ENCODE results near the gene FAM161A.
"Not testable (repeated sequence)": the region's sequence is repeated elsewhere in the genome, so short reads cannot be mapped to it uniquely, and the experiment has no call there.

FAM161A gene

DNA sequence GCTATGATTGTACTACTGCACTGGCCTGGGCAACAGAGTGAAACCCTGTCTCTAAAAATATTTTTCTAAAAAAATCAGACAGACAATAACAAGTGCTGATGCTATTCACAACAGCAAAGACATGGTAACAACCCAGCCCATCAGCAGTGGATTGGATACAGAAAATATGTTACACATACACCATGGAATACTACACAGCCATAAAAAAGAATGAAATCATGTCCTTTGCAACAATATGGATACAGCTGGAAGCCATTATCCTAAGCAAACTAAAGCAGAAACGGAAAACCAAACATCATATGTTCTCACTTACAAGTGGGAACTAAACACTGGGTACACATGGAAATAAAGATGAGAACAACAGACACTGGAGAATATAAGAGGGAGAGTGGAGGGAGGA is 19.9 kb downstream of the FAM161A start:
- no peak for DNase-seq

- DNase-seq = no peak
Observed at GRCh38 chr2:61832183-61832841, 21.5 kb downstream of the FAM161A start.

- no peak for DNase-seq
Observed at GRCh38 chr2:61822255-61822654, 31.6 kb downstream of the FAM161A start.

GRCh38 chr2:61816480-61817355 is 37.1 kb downstream of the FAM161A start:
- no peak for DNase-seq

- DNase-seq = no peak
Observed at GRCh38 chr2:61814539-61815160, 39.2 kb downstream of the FAM161A start.

DNA sequence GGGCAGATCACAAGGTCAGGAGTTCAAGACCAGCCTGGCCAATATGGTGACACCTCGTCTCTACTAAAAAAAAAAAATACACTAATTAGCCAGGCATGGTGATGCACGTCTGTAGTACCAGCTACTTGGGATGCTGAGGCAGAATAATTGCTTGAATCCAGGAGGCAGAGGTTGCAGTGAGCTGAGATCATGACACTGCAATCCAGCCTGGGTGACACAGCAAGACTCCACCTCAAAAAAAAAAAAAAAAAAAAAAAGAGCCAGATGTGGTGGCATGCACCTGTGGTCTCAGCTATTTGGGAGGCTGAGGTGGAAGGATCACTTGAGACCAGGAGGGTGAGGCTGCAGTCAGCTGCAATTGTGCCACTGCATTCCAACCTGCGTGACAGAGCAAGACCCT is 40.5 kb downstream of the FAM161A start:
- DNase-seq = not testable (repeated sequence)

- DNase-seq = no peak
Observed at GRCh38 chr2:61811821-61812220, 42.0 kb downstream of the FAM161A start.

- not testable (repeated sequence) for DNase-seq
Observed at GRCh38 chr2:61810203-61810602, 43.7 kb downstream of the FAM161A start.

- not testable (repeated sequence) for DNase-seq
Observed at GRCh38 chr2:61808693-61809092, 45.2 kb downstream of the FAM161A start.

GRCh38 chr2:61807036-61807757 is 46.7 kb downstream of the FAM161A start:
- no peak for DNase-seq

DNA sequence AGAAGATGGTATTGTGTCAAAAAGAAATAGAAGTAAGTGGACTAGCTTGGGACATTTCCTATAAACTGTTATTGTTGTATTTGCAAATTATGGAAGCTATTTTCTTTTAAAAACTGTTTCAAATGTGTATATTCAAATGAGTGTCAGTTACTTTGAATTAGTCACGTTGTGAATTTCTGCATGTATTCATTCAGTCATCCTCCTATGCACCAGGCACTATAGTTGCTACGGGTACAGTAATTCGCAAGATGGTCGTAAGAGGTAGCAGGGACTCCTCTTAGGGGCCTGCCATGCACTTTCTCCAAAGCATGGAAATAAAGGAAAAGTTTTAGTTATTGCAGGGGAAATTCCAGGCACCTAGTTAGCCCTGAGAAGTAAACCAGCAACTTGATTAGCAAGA is 51.3 kb downstream of the FAM161A start:
- no peak for DNase-seq

DNA sequence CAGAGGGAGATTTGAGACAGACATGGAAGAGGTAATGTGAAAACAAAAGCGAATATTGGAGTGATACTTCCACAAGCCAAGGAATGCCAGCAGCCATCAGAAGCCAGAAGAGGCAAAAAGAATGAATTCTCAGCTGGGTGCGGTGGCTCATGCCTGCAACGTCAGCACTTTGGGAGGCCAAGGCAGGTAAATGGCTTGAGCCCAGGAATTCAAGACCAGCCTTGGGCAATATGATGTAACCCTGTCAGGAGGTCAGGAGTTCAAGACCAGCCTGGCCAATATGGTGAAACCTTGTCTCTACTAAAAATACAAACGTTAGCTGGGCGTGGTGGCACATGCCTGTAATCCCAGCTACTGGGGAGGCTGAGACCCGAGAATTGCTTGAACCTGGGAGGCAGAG is 54.8 kb downstream of the FAM161A start:
- DNase-seq = no peak

DNA sequence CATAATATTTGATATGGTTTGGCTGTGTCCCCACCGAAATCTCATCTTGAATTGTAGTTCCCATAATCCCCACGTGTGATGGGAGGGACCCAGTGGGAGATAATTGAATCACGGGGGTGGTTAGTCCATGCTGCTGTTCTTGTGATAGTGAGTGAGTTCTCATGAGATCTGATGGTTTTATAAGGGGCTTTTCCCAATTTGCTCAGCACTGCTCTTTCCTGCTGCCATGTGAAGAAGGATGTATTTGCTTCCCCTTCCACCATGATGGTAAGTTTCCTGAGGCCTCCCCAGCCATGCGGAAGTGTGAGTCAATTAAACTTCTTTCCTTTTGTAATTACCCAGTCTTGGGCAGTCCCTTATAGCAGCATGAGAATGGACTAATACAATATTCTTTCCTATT is 56.4 kb downstream of the FAM161A start:
- DNase-seq = not testable (repeated sequence)

DNA sequence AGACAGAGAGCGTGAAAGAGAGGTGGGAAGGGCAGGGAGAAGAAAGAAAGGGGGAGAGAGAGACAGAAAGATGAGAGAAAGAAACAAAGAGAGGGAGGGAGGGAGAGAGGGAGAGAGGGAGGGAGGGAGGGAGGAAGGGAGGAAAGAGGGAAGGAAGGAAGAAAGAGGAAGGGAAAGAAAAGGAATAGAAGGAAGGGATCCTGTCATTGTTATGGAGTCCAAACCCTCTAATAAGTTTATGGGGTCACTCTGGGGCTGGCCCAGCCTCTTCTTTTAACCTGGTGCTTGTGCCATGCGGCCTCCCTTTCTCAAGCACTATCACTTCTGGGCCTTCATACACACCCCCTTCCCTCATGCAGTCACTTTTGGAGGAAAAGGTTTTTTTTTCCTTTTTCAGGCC is 58.5 kb downstream of the FAM161A start:
- DNase-seq = no peak

- DNase-seq = peak; percentile 72
Observed at GRCh38 chr2:61793389-61793836, 60.4 kb downstream of the FAM161A start.

- no peak for DNase-seq
Observed at GRCh38 chr2:61792355-61792890, 61.4 kb downstream of the FAM161A start.

- DNase-seq = no peak
Observed at GRCh38 chr2:61789807-61790602, 63.9 kb downstream of the FAM161A start.

GRCh38 chr2:61787941-61788563 is 65.8 kb downstream of the FAM161A start:
- DNase-seq = no peak

DNA sequence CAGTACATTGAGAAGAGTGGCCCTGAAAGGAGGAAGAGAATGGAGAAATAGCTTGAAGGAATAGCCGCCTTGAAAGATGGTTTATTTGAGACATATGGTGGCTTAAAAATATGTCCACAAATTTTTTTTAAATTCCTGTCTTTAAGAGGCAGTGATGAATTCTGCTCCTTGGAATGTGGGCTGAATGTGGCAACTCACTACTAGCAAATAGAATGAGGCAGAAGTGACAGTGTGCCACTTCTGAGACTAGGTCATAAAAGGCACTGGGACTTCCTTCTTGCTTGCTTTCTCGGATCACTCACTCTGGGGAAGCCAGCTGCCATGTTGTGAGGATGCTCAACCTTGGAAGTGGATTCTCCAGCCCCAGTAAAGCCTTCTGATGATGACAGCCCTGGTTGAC is 67.0 kb downstream of the FAM161A start:
- no peak for DNase-seq

GRCh38 chr2:61785583-61785982 is 68.3 kb downstream of the FAM161A start:
- DNase-seq = no peak

DNA sequence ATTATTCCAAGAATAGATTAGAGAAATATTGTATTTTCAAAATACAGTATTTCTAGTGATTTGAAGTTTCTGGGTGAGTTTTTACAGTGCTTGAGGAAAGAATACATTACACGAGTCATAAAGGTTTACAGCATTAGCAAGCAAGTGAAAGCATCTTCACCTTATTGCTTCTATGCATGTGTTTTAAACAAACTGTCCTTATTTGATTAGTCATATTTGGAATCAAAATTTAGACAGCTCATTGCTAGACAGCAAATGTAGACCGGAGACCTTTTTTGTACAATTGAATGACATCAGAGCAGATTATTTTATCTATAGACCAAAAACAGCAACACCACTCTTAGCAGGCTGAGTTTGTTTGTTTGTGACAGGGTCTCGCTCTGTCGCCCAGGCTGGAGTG is 69.2 kb downstream of the FAM161A start:
- DNase-seq = no peak
